ELF-1 (cell line): ENCODE measurements around the gene UGT1A8.

Source experiments
- DNase-seq: peaks from one replicate; pipeline ENCODE4 v3.0.0-alpha.2; 2016; ENCODE audit warnings: low read depth, low spot score

Gene UGT1A8

GRCh38 chr2:233799716-233800115 lies 182.3 kb downstream of the UGT1A8 start:
- DNase-seq = no peak

GRCh38 chr2:233800208-233800607 lies 182.8 kb downstream of the UGT1A8 start:
- DNase-seq = no peak

GRCh38 chr2:233801357-233802131 lies 184.1 kb downstream of the UGT1A8 start:
- DNase-seq = no peak

- no peak for DNase-seq
Measured at GRCh38 chr2:233802132-233802815, 184.8 kb downstream of the UGT1A8 start.

- DNase-seq = no peak
Measured at GRCh38 chr2:233803292-233803911, 186.0 kb downstream of the UGT1A8 start.

GRCh38 chr2:233803994-233804393 lies 186.6 kb downstream of the UGT1A8 start:
- no peak for DNase-seq

- no peak for DNase-seq
Measured at GRCh38 chr2:233807215-233807865, 189.9 kb downstream of the UGT1A8 start.

- DNase-seq = no peak
Measured at GRCh38 chr2:233807966-233808935, 190.8 kb downstream of the UGT1A8 start.

- no peak for DNase-seq
Measured at GRCh38 chr2:233810385-233810784, 193.0 kb downstream of the UGT1A8 start.

GRCh38 chr2:233811087-233811486 lies 193.7 kb downstream of the UGT1A8 start:
- DNase-seq = no peak

GRCh38 chr2:233811732-233812131 lies 194.3 kb downstream of the UGT1A8 start:
- DNase-seq = no peak

- no peak for DNase-seq
Measured at GRCh38 chr2:233813236-233814055, 196.0 kb downstream of the UGT1A8 start.

GRCh38 chr2:233814056-233814835 lies 196.8 kb downstream of the UGT1A8 start:
- peak; percentile 8 for DNase-seq

GRCh38 chr2:233815861-233816260 lies 198.4 kb downstream of the UGT1A8 start:
- DNase-seq = no peak

- no peak for DNase-seq
Measured at GRCh38 chr2:233816334-233816733, 198.9 kb downstream of the UGT1A8 start.

- DNase-seq = no peak
Measured at GRCh38 chr2:233816771-233817170, 199.3 kb downstream of the UGT1A8 start.

- DNase-seq = no peak
Measured at GRCh38 chr2:233817361-233817911, 200.0 kb downstream of the UGT1A8 start.

GRCh38 chr2:233817995-233818638 lies 200.7 kb downstream of the UGT1A8 start:
- no peak for DNase-seq
